Stimulated activated CD4-positive, alpha-beta T cell treated with anti-CD3 and anti-CD28 coated beads, Interleukin-4, amount 100 ng/mL, for 1 hour (primary cell): ENCODE measurements around the gene NUDT1.
"Not testable (repeated sequence)": the region's sequence is repeated elsewhere in the genome, so short reads cannot be mapped to it uniquely, and the experiment has no call there.

Source experiments
- DNase-seq: peaks from one replicate; pipeline ENCODE4 v3.0.0-alpha.2; 2020

The NUDT1 gene

GRCh38 chr7:2251841-2252771, 10.1 kb downstream of the NUDT1 start:
- DNase-seq, result no peak

- no peak for DNase-seq
These were observed 11.0 kb downstream of the NUDT1 start for GRCh38 chr7:2253021-2253420.

- no peak for DNase-seq
These were observed 11.7 kb downstream of the NUDT1 start for GRCh38 chr7:2253525-2254244.

- DNase-seq, result no peak
These were observed 12.6 kb downstream of the NUDT1 start for GRCh38 chr7:2254429-2255144.

GRCh38 chr7:2255145-2256139, 13.4 kb downstream of the NUDT1 start:
- no peak for DNase-seq

GRCh38 chr7:2256306-2257045, 14.4 kb downstream of the NUDT1 start:
- no peak for DNase-seq

GRCh38 chr7:2257046-2257551, 15.1 kb downstream of the NUDT1 start:
- no peak for DNase-seq

GRCh38 chr7:2257651-2258050, 15.6 kb downstream of the NUDT1 start:
- no peak for DNase-seq

- DNase-seq, result no peak
These were observed 16.8 kb downstream of the NUDT1 start for GRCh38 chr7:2258661-2259365.

GRCh38 chr7:2259480-2259879, 17.5 kb downstream of the NUDT1 start:
- DNase-seq, result no peak

- DNase-seq, result no peak
These were observed 18.8 kb downstream of the NUDT1 start for GRCh38 chr7:2260820-2261219.

GRCh38 chr7:2261611-2262010, 19.6 kb downstream of the NUDT1 start:
- DNase-seq, result no peak

- DNase-seq, result no peak
These were observed 21.1 kb downstream of the NUDT1 start for GRCh38 chr7:2263176-2263575.

GRCh38 chr7:2264158-2264557, 22.1 kb downstream of the NUDT1 start:
- no peak for DNase-seq

- no peak for DNase-seq
These were observed 24.9 kb downstream of the NUDT1 start for GRCh38 chr7:2266911-2267310.

- DNase-seq, result not testable (repeated sequence)
These were observed 27.3 kb downstream of the NUDT1 start for GRCh38 chr7:2269089-2269990.

GRCh38 chr7:2269991-2270460, 28.0 kb downstream of the NUDT1 start:
- DNase-seq, result no peak

- DNase-seq, result no peak
These were observed 28.5 kb downstream of the NUDT1 start for GRCh38 chr7:2270495-2270894.
